HL-60 (cell line): ENCODE results near the gene ABCF1.

ENCODE experiments used
- DNase-seq, 2 experiments: peaks; one replicate each; pipeline ENCODE4 v3.0.0-alpha.2; 2010 to 2020; ENCODE audit warnings: low read depth in 1 of 2, low spot score in 1 of 2
- H3K27ac ChIP-seq: fragments of 250-450 bp; sonication (Bioruptor Pico); replicated peaks from 2 replicates; pipeline ENCODE4 v1.5.1; 2020; ENCODE audit warnings: mild to moderate bottlenecking, moderate library complexity
- H3K27me3 ChIP-seq: fragments of 250-450 bp; sonication (Bioruptor Pico); 2 replicates; pipeline ENCODE4 v1.5.1; 2021; ENCODE audit warnings: mild to moderate bottlenecking, moderate library complexity; ENCODE audit not compliant: insufficient read depth, poor library complexity, severe bottlenecking
- H3K4me3 ChIP-seq: replicated peaks from 2 replicates; pipeline ENCODE4 v1.5.1; 2011; ENCODE audit warnings: mild to moderate bottlenecking, control low read depth, low read length; ENCODE audit not compliant: insufficient read depth
- CTCF ChIP-seq: IDR thresholded peaks from one replicate; pipeline ENCODE4 v1.5.1; 2011; ENCODE audit warnings: low read length, control low read depth, inconsistent platforms; ENCODE audit not compliant: insufficient read depth
- GABPA ChIP-seq: IDR thresholded peaks from 2 replicates; pipeline ENCODE4 v1.6.1; 2012; ENCODE audit warnings: low read depth
- POLR2AphosphoS5 ChIP-seq: IDR thresholded peaks from 2 replicates; pipeline ENCODE4 v1.6.1; 2012; ENCODE audit warnings: low read depth
- REST ChIP-seq: IDR thresholded peaks from 2 replicates; pipeline ENCODE4 v1.6.1; 2012; ENCODE audit warnings: low read depth; ENCODE audit not compliant: insufficient replicate concordance
- SPI1 ChIP-seq: IDR thresholded peaks from 2 replicates; pipeline ENCODE4 v1.6.1; 2012; ENCODE audit warnings: low read depth, mild to moderate bottlenecking, borderline replicate concordance
- microRNA-seq: library from miRNA; unstranded; fragments of <30 nt; microRNA quantifications from one replicate; pipeline ENCODE4, GENCODE V29; 2018

ABCF1 gene

GRCh38 chr6:30626484-30627366 is 55.5 kb downstream of the ABCF1 start, which contains the start of gene ATAT1:
TSS of gene ATAT1 (plus strand) at chr6:30626874.
- H3K27me3 ChIP-seq: no peaks in the 10 kb centered on the region
- H3K27ac ChIP-seq: peak within 1 kb of the TSS; percentile 69
- DNase-seq: peak; percentile 67 to 81
- peak within 1 kb of the TSS; percentile 83 for H3K4me3 ChIP-seq
- TF ChIP-seq REST (no peak), POLR2AphosphoS5 (peak; percentile 88; the same call in 1 of the 2 replicates), SPI1 (peak; percentile 21; the same call in 1 of the 2 replicates), CTCF (no peak), GABPA (peak; percentile 61)

- no peak for TF ChIP-seq CTCF
- Histone ChIP-seq H3K4me3 (no peak overlapping the region), H3K27ac (no peak overlapping the region), H3K27me3 (no peaks in the 10 kb centered on the region)
- no peak for DNase-seq
These were observed 64.6 kb downstream of the ABCF1 start for GRCh38 chr6:30635834-30636233.

GRCh38 chr6:30640481-30640880 is 69.2 kb downstream of the ABCF1 start:
- no peak overlapping the region for H3K4me3 ChIP-seq
- no peaks in the 10 kb centered on the region for H3K27me3 ChIP-seq
- no peak for TF ChIP-seq POLR2AphosphoS5
- TF ChIP-seq CTCF: no peak
- no peak for TF ChIP-seq GABPA
- no peak for TF ChIP-seq REST
- no peak for TF ChIP-seq SPI1
- H3K27ac ChIP-seq: no peak overlapping the region
- DNase-seq: no peak

- TF ChIP-seq SPI1: no peak
- no peak for TF ChIP-seq GABPA
- no peak for DNase-seq
- no peak overlapping the region for H3K4me3 ChIP-seq
- H3K27me3 ChIP-seq: no peaks in the 10 kb centered on the region
- no peak overlapping the region for H3K27ac ChIP-seq
These were observed 69.8 kb downstream of the ABCF1 start for GRCh38 chr6:30641048-30641447.

Small RNA genes lying within 50 kb of the gene (microRNA-seq; reads per million reads assigned to microRNA genes)
- 82.9 reads per million, percentile 67 among the genes with 10 or more reads in this experiment for gene MIR877
